ENCODE data around the gene CBFB.

DNA sequence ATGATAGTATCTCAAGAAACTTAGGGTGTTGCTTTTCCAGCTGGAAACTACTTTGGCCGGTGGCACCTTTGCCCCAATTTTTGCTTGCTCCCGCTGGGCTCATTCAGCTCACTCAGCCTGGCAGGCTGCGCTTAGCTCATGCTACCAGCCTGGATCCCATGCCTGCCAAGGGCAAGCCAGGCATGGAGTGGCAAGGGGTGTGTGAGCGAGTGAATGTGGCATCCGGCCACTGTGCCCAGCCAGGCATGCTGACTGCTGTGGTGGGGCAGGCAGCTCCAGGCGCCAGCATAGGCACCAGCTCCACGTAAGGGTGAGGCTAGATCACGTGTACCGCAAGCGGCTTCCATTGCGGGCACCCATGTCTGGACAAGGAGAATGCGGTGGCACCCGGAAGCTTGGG, 112.4 kb downstream of the CBFB start:
- TF ChIP-seq POLR2A (IDR thresholded peaks at IDR 0.05; ENCODE audit: low read depth, low read length) (no peak), CEBPB (IDR thresholded peaks at IDR 0.05; ENCODE audit: low read depth, low read length) (no peak)

Measured in IMR-90 (cell line).